NCI-H345 (cell line): ENCODE data around the gene FRMPD1.
"Not testable (repeated sequence)": the region's sequence is repeated elsewhere in the genome, so short reads cannot be mapped to it uniquely, and the experiment has no call there.

Experiments used
- DNase-seq: peaks from one replicate; lab custom pipeline; 2025; lab: John Stamatoyannopoulos, UW

The FRMPD1 gene, protein sequence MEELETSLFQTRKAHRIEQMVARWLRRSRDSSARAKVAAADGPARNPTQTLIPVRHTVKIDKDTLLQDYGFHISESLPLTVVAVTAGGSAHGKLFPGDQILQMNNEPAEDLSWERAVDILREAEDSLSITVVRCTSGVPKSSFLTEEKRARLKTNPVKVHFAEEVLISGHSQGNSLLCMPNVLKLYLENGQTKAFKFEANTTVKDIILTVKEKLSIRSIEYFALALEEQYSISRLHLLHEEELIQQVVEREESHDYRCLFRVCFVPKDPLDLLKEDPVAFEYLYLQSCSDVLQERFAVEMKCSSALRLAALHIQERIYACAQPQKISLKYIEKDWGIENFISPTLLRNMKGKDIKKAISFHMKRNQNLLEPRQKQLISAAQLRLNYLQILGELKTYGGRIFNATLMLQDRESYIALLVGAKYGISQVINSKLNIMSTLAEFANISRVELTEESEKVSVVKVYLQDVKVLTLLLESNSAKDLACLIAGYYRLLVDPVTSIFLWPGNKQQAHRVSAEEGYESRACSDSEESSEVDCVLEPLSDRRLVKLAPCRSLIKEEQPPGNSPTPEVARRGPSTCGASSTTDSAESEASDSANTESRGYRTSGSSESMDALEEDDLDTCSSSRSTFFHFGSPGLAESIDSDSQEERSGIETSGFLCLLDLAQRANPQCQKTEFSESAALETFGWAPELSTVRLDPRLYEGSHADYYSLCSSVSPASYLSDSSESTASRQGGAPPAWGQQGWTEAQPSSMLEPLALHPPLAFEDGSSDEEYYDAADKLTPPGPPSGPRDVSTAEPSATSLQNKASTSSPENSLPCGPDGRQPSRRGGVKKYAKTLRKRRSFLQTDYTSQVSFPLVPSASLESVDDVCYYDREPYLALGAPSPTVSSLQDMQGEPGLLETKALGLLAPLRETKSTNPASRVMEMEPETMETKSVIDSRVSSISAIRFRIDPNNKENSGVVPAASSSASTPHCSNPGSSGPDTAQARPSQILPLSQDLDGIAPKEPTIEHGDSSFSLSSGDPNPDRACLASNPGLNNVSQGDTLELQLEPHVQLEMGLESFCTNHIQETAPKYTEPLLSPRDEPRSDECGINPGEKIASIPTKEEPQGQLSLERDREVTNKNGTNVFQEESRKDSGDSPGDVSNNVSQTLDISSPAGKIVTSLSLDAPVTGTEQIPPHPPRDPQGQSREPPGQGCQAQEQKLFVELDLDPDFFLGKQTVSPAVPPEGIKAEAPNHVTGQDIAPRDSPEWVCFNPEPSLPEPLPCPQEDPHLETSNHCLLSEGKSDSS (N-terminal part only)

GRCh38 chr9:37650873-37651768, at the start of gene FRMPD1:
TSS of gene FRMPD1 (plus strand) at chr9:37650954. CDS start at chr9:37692642, 41,688 bp downstream.
- peak; percentile 85 for DNase-seq

DNA sequence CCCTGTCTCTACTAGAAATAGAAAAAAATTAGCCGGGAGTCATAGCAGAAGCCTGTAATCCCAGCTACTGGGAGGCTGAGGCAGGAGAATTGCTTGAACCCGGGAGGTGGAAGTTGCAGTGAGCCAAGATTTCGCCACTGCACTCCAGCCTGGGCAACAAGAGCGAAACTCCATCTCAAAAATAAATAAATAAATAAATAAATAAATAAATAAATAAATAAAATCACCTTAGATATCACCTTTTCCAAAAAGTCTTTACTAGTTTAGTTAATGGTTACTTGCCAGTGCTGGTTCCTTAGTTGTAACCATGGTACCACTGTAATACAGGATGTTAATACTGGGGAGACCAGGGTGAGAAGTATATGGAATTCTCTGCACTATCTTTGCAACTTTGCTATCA, 48.7 kb upstream of the FRMPD1 start:
- DNase-seq = not testable (repeated sequence)

DNA sequence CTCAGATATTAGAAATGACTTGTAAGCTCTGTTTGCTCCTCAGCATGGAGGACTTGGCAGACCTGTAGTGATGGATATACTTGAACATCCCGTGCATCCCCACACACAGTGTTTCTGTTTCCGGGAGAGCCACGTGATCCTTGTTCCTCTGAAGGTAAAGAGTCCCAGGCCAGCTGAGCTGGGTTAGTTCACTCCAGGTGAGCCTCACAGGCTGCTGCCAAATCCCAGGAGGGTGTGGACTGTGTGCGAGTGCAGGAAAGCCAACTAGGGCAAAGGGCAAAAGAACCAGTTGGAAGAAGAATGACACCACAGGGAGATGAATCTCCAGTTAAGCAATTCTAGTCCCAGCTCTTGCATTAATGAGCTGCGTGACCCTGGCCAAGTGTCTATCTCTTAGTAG, 47.9 kb upstream of the FRMPD1 start:
- no peak for DNase-seq

- no peak for DNase-seq
Observed at GRCh38 chr9:37604296-37604695, 46.5 kb upstream of the FRMPD1 start.

DNA sequence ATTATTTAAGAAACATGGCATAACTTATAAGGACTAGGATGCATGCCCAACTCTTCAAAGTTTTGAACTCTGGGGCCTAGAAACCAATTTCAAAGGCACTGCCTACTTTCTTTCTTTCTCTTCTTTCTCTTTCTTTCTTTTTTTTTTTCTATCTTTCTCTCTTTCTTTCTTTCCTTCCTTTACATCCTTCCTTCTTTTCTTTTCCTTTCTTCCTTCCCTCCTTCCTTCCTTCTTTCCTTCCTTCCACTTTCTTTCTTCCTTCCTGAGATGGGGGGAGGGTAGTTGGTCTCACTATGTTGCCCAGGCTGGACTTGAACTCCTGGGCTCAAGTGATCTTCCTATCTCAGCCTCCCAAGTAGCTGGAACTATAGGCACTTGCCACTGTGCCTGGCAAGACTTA, 42.5 kb upstream of the FRMPD1 start:
- no peak for DNase-seq

DNA sequence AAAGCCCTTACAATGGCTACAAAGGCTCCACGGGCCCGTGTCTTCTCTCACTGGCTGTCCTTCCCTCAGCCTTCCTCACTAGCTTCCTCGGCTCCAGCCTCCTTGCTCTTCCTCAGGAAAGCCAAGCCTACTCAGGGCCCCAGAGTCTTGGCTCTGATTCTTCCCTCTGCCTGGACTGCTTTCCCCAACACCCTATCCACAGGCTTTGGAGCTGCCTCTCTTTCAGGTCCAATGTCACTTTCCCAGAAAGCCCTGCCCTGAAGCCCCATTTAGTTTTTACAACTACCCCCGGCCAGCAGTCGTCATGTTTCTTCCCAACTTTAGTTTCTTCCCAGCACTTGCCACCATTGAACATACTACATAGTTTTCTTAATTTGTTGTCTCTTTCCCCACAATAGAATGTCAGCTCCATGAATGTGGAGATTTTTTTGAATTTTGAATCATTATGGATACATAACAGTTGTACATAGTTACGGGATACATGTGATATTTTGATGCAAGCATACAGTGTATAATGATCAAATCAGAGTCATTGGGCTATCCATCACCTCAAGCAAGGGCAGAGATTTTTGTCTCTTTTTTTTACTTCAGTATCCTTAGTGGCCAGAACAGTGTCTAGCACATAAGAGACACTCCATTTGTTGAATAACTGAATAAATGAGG, 40.9 kb upstream of the FRMPD1 start:
- no peak for DNase-seq

- no peak for DNase-seq
Observed at GRCh38 chr9:37611014-37611413, 39.7 kb upstream of the FRMPD1 start.

- no peak for DNase-seq
Observed at GRCh38 chr9:37611961-37612360, 38.8 kb upstream of the FRMPD1 start.

DNA sequence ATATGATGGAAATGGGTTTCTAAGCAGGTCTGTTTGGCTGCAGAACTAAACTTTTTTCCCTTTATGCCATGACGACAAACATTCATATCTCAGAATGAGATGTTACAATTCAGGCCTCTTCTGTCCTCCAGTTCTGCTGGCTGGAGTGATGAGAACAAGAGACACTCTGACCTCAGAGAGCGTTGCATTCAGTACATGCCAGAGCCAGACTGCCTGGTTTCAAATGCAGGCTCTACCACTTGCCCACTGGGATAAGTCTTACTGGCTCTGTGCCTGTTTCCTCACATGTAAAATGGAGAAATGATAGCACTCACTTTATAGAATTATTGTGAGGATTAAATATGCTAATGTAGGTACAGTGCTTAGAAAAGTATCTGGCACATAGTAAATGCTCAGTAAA, 33.6 kb upstream of the FRMPD1 start:
- no peak for DNase-seq

DNA sequence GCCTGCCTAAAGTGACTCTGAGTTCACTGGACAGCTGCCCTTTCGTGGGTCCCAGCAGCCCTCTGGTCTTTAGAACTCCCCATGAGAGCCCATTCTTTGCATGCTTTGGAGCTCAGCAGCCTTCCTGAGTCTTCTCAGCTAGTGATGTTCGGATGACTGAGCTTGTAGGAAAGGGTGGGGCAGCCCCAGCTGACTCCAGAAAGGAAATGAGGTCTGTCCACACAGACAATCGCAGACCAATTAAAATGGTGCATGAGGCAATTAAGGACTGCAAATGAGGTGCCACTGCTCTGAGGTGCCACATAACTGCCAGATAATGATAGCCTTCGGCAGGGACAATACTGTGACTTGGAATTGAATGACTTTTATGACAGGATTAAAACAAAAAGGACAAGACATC, 32.9 kb upstream of the FRMPD1 start:
- DNase-seq = no peak

GRCh38 chr9:37618817-37619216, 31.9 kb upstream of the FRMPD1 start:
- no peak for DNase-seq

- no peak for DNase-seq
Observed at GRCh38 chr9:37619806-37620205, 30.9 kb upstream of the FRMPD1 start.

GRCh38 chr9:37620396-37620795, 30.4 kb upstream of the FRMPD1 start:
- no peak for DNase-seq

GRCh38 chr9:37621273-37622121, 29.3 kb upstream of the FRMPD1 start:
- no peak for DNase-seq

DNA sequence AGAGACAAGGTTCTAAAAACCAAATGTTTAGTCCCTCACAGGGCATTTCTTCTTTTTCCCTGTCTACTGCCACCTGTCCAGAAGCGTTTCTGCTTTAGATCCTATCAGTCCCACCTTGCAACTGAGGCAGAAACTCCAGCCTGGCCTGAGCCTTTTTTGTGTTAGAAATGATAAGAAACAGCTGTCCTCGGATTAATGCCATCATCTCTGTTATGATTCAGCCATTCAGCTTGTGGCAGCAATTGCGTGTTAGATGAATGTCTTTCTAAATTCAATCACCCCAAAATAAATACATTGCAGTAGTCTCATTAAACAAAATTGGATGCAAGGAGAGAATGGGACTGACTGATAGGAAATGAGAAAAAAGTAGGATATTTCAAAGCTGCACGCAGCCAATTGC, 28.3 kb upstream of the FRMPD1 start:
- no peak for DNase-seq

GRCh38 chr9:37623267-37623666, 27.5 kb upstream of the FRMPD1 start:
- no peak for DNase-seq

DNA sequence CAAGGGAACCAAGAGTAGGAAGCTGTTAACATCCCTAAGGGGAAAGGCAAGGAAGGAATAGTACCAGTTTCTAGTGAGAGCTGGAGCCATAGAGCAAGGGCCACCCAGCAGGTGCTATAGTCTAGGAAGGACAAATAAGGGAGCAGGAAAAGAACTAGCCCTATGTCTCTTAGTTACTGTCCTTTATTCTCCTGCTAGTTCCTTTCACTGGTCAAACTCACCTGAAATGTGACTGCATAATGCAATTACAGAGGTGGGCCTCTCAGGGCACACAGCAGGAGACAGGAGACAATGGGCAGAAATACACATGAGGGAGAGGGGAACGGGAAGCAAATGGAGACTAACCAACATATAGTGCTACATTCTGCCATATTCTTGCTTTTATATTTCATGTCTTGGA, 26.7 kb upstream of the FRMPD1 start:
- no peak for DNase-seq

- DNase-seq = no peak
Observed at GRCh38 chr9:37625036-37625757, 25.6 kb upstream of the FRMPD1 start.

- no peak for DNase-seq
Observed at GRCh38 chr9:37625758-37626147, 25.0 kb upstream of the FRMPD1 start.
